Activated T-helper 17 cell treated with anti-CD3 and anti-CD28 coated beads, Interleukin-2, amount 50 U/mL, for 72 hours (primary cell): ENCODE measurements around the gene TLCD5. TPM values are rescaled to one million over a fixed set of nuclear protein-coding genes. Genes with fewer than 3 reads are reported as not detected.

Experiments
- ATAC-seq: fragments of 150-1000 bp; cut with Tn5 transposase; replicated peaks from 2 replicates; pipeline ENCODE4 v1.10.0; 2021; ENCODE audit warnings: mild to moderate bottlenecking, moderate library complexity
- H3K27ac Mint-ChIP-seq: one replicate; pipeline ENCODE4 v1.8.0; 2022; ENCODE audit warnings: mixed read lengths
- H3K27me3 Mint-ChIP-seq: one replicate; pipeline ENCODE4 v1.8.0; 2022; ENCODE audit warnings: mixed read lengths
- H3K36me3 Mint-ChIP-seq: one replicate; pipeline ENCODE4 v1.8.0; 2022; ENCODE audit warnings: low read depth, mild to moderate bottlenecking, mixed read lengths
- H3K4me1 Mint-ChIP-seq: one replicate; pipeline ENCODE4 v1.8.0; 2022; ENCODE audit warnings: mixed read lengths
- H3K4me3 Mint-ChIP-seq: one replicate; pipeline ENCODE4 v1.8.0; 2022; ENCODE audit warnings: mild to moderate bottlenecking, mixed read lengths
- H3K9me3 Mint-ChIP-seq: one replicate; pipeline ENCODE4 v1.8.0; 2022; ENCODE audit warnings: mixed read lengths
- total RNA-seq, 2 donors: library from RNA; stranded (reverse); gene quantifications; one replicate each; pipeline ENCODE4 v1.2.3, GENCODE V29; 2022

Gene TLCD5
- total RNA-seq, 2 donors from 2014 or later, result 0.13 to 1.2 TPM

DNA sequence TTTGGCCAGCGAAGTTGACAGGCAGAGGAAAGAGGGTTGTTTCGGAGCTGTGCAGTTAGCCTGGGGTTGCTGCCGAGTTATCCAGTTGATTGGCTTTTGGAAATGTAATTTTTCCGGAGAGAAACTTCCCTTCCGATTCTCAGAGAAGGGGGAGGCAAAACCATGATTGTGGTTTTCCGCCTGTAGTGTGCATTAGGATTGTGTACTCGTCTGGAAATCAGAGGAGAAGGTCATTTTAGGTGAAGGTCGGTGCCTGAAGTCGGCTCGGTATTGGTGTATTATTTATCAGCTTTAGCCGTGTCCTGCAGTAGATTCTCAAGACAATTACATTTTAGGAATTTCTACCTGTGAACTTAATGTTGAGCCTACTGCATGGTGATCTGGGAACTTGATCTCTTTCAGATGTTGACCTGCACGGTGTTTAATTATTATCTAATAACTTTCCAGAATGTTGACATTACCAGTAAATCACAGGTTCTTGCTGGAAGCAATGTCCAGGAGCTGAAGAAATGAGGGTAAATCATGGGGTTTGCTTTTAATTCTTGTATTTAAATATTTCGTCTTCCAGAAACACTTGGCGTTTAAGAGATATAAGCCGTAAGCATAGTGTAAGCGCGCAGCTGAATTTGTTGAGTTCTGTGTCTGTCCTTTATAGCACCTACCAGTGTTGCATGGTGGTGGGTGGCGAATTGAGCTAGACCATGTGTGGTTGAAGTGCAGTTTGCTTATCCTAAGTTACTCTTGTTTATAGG, 12.4 kb downstream of the TLCD5 start:
- H3K4me3 Mint-ChIP-seq, result peak overlapping the region; percentile 98
- peak overlapping the region; percentile 81 for H3K27ac Mint-ChIP-seq
- H3K4me1 Mint-ChIP-seq, result peaks cover 16% of the 10 kb centered on the region
- H3K27me3 Mint-ChIP-seq, result peaks cover 32% of the 10 kb centered on the region
- no peak for ATAC-seq
- H3K36me3 Mint-ChIP-seq, result peaks cover 13% of the 10 kb centered on the region
- H3K9me3 Mint-ChIP-seq, result no peaks in the 10 kb centered on the region

DNA sequence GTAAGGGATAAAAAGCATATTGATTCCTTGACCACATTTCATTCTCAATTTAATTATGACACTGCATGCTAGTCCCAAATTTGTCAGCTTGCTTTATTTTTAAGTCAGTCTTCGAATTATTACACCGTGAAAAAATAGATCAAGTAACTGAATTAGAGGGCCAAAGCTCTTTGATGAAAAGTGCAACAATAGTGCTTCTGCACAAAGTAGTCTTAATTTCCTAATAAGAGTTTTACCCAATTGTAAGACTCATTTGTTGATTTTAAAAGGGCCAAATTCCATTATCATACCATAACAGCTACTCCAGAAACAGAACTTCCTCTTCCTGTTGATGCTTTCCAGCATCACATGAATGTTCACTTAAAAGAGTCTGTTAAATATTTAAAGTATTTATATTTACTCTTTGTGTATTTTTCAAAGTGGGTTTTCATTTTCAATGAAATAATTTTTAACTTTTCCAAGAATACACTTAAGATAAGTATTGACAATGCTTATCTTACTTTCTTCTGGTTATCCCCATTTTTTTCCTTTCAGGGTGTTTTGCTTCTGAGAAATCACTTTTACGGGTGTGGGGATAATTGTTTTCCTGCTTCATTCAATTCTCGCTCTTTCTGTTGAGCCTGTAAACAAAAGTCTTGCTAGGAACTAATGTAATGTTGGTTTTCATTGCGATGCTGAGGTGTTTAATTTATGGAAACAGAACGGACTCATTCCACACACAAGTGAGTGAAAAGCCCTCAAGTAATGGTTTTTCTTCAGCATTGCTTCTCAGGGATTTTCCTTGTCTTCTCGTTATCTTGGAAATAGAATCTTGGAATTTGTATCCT, 13.2 kb downstream of the TLCD5 start:
- Mint-ChIP-seq H3K27me3 (peaks cover 32% of the 10 kb centered on the region), H3K9me3 (no peaks in the 10 kb centered on the region), H3K36me3 (peaks cover 13% of the 10 kb centered on the region), H3K4me1 (peaks cover 16% of the 10 kb centered on the region), H3K4me3 (peak overlapping the region; percentile 98), H3K27ac (peak overlapping the region; percentile 81)
- no peak for ATAC-seq

GRCh38 chr11:120339394-120339890, 14.3 kb downstream of the TLCD5 start:
- ATAC-seq, result no peak
- H3K4me1 Mint-ChIP-seq, result peaks cover 20% of the 10 kb centered on the region
- H3K9me3 Mint-ChIP-seq, result no peaks in the 10 kb centered on the region
- H3K36me3 Mint-ChIP-seq, result peaks cover 17% of the 10 kb centered on the region
- H3K27ac Mint-ChIP-seq, result no peak overlapping the region
- peaks cover 32% of the 10 kb centered on the region for H3K27me3 Mint-ChIP-seq
- peak overlapping the region; percentile 17 for H3K4me3 Mint-ChIP-seq

GRCh38 chr11:120340529-120340928, 15.4 kb downstream of the TLCD5 start:
- H3K4me1 Mint-ChIP-seq, result peaks cover 24% of the 10 kb centered on the region
- peaks cover 32% of the 10 kb centered on the region for H3K27me3 Mint-ChIP-seq
- ATAC-seq, result no peak
- H3K36me3 Mint-ChIP-seq, result peaks cover 18% of the 10 kb centered on the region
- no peak overlapping the region for H3K4me3 Mint-ChIP-seq
- no peaks in the 10 kb centered on the region for H3K9me3 Mint-ChIP-seq
- no peak overlapping the region for H3K27ac Mint-ChIP-seq

DNA sequence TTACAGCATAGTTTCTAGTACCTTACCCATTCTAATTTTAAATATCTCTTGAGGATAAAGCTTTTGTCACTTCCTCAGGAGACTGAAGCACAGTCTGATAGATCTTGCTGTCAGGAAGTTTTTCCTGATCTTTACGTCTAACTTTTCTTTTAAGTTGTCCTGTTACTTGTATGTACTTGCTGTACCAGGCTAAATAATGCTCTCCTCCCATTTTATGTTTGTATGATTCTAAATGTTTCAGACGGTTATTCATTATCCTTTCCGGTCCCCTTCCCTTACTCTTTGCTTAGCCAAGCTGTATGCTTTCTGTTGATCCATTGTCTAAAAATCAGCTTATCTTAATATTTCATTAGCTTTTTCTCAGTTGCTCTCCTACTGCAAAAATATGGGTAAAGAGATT, 17.1 kb downstream of the TLCD5 start:
- no peak for ATAC-seq
- peaks cover 14% of the 10 kb centered on the region for H3K36me3 Mint-ChIP-seq
- no peak overlapping the region for H3K4me3 Mint-ChIP-seq
- peaks cover 24% of the 10 kb centered on the region for H3K4me1 Mint-ChIP-seq
- H3K27ac Mint-ChIP-seq, result no peak overlapping the region
- H3K27me3 Mint-ChIP-seq, result peaks cover 34% of the 10 kb centered on the region
- no peaks in the 10 kb centered on the region for H3K9me3 Mint-ChIP-seq

GRCh38 chr11:120342678-120343077, 17.6 kb downstream of the TLCD5 start:
- no peak overlapping the region for H3K4me3 Mint-ChIP-seq
- peaks cover 19% of the 10 kb centered on the region for H3K4me1 Mint-ChIP-seq
- H3K36me3 Mint-ChIP-seq, result peaks cover 9% of the 10 kb centered on the region
- ATAC-seq, result no peak
- peaks cover 29% of the 10 kb centered on the region for H3K27me3 Mint-ChIP-seq
- H3K9me3 Mint-ChIP-seq, result no peaks in the 10 kb centered on the region
- H3K27ac Mint-ChIP-seq, result no peak overlapping the region

- peak; percentile 55 for ATAC-seq
- Mint-ChIP-seq H3K27ac (no peak overlapping the region), H3K9me3 (no peaks in the 10 kb centered on the region), H3K4me1 (peaks cover 15% of the 10 kb centered on the region), H3K36me3 (peaks cover 5% of the 10 kb centered on the region), H3K27me3 (peaks cover 26% of the 10 kb centered on the region), H3K4me3 (peak overlapping the region; percentile 23)
Measured at GRCh38 chr11:120343429-120343828, 18.3 kb downstream of the TLCD5 start.

DNA sequence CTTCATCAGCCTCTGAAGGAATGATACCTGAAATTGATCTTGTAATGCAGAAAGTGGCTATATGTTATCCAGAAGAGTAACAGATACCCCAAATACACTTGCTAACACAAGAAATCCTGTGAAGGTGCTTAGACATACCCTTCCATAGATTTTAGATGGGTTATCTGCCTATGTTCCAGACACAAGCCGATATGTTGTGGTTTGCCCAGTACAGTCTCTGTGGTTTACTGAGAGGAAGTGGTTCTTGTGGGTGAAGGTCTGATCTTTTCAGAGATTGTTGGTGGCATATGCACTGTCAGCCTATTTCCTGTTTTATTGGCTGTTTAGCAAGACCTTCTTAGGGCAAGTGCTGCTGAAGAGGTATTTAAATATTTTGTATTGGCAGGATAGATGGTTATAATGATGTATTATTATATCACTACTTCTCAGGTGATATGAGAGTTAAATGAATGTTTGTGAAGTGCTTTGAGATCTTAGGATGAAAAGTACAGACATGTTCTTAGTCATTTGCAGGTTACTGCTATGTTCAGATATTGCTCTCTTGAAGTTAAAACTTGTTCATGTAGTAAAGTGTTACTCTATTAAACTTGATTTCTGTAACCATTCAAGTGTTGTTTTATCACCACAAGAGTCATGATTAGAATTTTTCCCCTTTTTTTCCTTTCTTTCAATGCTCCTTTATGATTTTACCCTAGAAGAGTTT, 19.4 kb downstream of the TLCD5 start:
- Mint-ChIP-seq H3K27ac (peak overlapping the region; percentile 18), H3K9me3 (no peaks in the 10 kb centered on the region), H3K4me3 (peak overlapping the region; percentile 61), H3K27me3 (peaks cover 26% of the 10 kb centered on the region), H3K4me1 (peaks cover 15% of the 10 kb centered on the region), H3K36me3 (peaks cover 5% of the 10 kb centered on the region)
- peak; percentile 86 for ATAC-seq

DNA sequence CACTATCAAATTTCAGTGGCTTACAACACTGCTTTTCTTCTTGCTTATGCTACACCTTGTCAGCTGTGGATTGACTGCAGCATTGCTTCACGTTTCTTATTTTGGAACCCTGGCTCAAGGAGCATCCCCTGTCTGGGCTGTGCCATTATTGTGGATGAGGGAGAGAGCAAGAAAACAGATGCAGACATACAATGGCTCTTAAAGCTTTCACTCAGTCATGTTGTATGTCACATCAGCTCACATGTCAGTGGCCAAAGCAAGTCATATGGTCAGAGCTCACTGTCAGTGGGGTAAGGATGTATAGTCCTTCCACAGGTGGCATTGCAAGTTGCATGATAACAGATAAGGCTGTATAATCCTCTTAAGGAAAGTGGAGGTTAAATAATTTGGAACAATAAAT, 21.1 kb downstream of the TLCD5 start:
- Mint-ChIP-seq H3K4me1 (peaks cover 15% of the 10 kb centered on the region), H3K4me3 (no peak overlapping the region)
- ATAC-seq, result no peak

GRCh38 chr11:120350637-120351036, 25.5 kb downstream of the TLCD5 start:
- Mint-ChIP-seq H3K9me3 (no peaks in the 10 kb centered on the region), H3K4me1 (peaks cover 3% of the 10 kb centered on the region), H3K4me3 (no peak overlapping the region), H3K27ac (no peak overlapping the region), H3K27me3 (peaks cover 9% of the 10 kb centered on the region), H3K36me3 (no peaks in the 10 kb centered on the region)
- no peak for ATAC-seq

More for the DNA sequence above, 21.1 kb downstream of the TLCD5 start:
- Mint-ChIP-seq H3K27ac (no peak overlapping the region), H3K27me3 (peaks cover 15% of the 10 kb centered on the region), H3K36me3 (peaks cover 5% of the 10 kb centered on the region), H3K9me3 (no peaks in the 10 kb centered on the region)

GRCh38 chr11:120352405-120352804, 27.3 kb downstream of the TLCD5 start:
- H3K4me3 Mint-ChIP-seq, result no peak overlapping the region

DNA sequence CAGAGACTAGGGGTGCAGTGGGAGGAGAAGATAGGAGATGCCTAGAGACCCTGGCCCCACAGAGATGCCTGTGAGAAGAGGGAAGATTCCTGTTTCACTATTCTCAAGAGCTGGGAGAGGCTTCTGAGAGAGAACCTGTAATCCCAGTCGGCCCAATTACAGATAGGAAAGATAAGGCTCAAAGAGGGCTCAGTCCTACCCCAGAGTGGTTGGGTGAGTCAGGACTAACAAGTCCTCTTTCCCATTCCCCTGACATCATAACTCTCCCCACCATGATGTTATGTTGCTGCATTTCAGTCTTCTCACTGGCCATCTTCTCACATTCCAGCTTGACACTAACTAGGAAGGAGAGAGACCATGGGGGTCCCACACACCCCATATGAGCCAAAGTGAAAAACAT, 29.0 kb downstream of the TLCD5 start:
- no peaks in the 10 kb centered on the region for H3K36me3 Mint-ChIP-seq
- no peak overlapping the region for H3K4me3 Mint-ChIP-seq
- no peak overlapping the region for H3K27ac Mint-ChIP-seq
- ATAC-seq, result no peak
- peaks cover 6% of the 10 kb centered on the region for H3K27me3 Mint-ChIP-seq
- H3K9me3 Mint-ChIP-seq, result no peaks in the 10 kb centered on the region
- H3K4me1 Mint-ChIP-seq, result no peaks in the 10 kb centered on the region

More at GRCh38 chr11:120352405-120352804, 27.3 kb downstream of the TLCD5 start:
- Mint-ChIP-seq H3K9me3 (no peaks in the 10 kb centered on the region), H3K27ac (no peak overlapping the region), H3K27me3 (peaks cover 9% of the 10 kb centered on the region), H3K36me3 (no peaks in the 10 kb centered on the region), H3K4me1 (no peaks in the 10 kb centered on the region)
- no peak for ATAC-seq

GRCh38 chr11:120354779-120355178, 29.7 kb downstream of the TLCD5 start:
- no peak overlapping the region for H3K4me3 Mint-ChIP-seq
- no peak for ATAC-seq
- H3K9me3 Mint-ChIP-seq, result no peaks in the 10 kb centered on the region
- H3K36me3 Mint-ChIP-seq, result no peaks in the 10 kb centered on the region
- no peaks in the 10 kb centered on the region for H3K4me1 Mint-ChIP-seq
- peaks cover 6% of the 10 kb centered on the region for H3K27me3 Mint-ChIP-seq
- no peak overlapping the region for H3K27ac Mint-ChIP-seq

GRCh38 chr11:120357620-120358019, 32.5 kb downstream of the TLCD5 start:
- no peak overlapping the region for H3K27ac Mint-ChIP-seq
- no peaks in the 10 kb centered on the region for H3K36me3 Mint-ChIP-seq
- no peaks in the 10 kb centered on the region for H3K4me1 Mint-ChIP-seq
- no peak for ATAC-seq
- peaks cover 6% of the 10 kb centered on the region for H3K27me3 Mint-ChIP-seq
- H3K4me3 Mint-ChIP-seq, result no peak overlapping the region
- H3K9me3 Mint-ChIP-seq, result no peaks in the 10 kb centered on the region
